Measurements from ENCODE around the gene SPACA7. TPM values are rescaled to one million over a fixed set of nuclear protein-coding genes. Genes with fewer than 3 reads are reported as not detected.
"Not testable (repeated sequence)": the region's sequence is repeated elsewhere in the genome, so short reads cannot be mapped to it uniquely, and the experiment has no call there.

The SPACA7 gene
- total RNA-seq, 2 donors from 2014 or later = not detected

DNA sequence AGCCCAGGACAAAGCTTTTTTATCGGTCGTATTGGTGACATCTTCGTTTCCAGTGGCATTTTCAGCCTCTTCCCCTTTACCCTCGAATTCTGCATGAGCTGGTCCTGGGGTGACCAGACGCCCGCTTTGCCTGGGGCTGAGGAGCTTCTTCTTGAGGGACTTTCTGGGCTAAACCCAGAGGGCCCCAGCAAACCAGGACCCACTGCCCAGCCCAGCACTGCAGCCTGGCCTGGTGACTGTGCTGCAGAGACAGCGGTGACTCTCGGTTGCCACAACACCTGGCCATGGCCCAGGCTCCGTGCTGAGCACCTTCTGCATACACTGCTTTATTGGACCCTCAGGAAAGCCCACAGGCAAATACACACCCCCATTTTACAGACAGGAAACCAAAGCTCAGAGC, 21.0 kb downstream of the SPACA7 start:
- DNase-seq (no peak), ATAC-seq (no peak)
- WGBS, 2 donors = 73% methylated on average over 9 of the region's 9 CpGs
- H3K4me1 ChIP-seq = no peaks in the 10 kb centered on the region
- intact Hi-C loops (cut with DNase I) = loop anchor here (10.0 kb wide), 1 partner anchor 1442 kb away; no protein-coding TSS in a partner anchor
- H3K36me3 ChIP-seq (replicated peaks in 1 of 2; ENCODE audit: insufficient read depth in 1 of 2, low read depth in 2 of 2) = no peaks in the 10 kb centered on the region
- TF ChIP-seq POLR2A (IDR thresholded peaks at IDR 0.05) = no peak
- TF ChIP-seq, protein P1, sequence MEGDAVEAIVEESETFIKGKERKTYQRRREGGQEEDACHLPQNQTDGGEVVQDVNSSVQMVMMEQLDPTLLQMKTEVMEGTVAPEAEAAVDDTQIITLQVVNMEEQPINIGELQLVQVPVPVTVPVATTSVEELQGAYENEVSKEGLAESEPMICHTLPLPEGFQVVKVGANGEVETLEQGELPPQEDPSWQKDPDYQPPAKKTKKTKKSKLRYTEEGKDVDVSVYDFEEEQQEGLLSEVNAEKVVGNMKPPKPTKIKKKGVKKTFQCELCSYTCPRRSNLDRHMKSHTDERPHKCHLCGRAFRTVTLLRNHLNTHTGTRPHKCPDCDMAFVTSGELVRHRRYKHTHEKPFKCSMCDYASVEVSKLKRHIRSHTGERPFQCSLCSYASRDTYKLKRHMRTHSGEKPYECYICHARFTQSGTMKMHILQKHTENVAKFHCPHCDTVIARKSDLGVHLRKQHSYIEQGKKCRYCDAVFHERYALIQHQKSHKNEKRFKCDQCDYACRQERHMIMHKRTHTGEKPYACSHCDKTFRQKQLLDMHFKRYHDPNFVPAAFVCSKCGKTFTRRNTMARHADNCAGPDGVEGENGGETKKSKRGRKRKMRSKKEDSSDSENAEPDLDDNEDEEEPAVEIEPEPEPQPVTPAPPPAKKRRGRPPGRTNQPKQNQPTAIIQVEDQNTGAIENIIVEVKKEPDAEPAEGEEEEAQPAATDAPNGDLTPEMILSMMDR (IDR thresholded peaks at IDR 0.05) = no peak
- H3K4me3 ChIP-seq = no peak overlapping the region
- no peak overlapping the region for H3K27ac ChIP-seq
- no peaks in the 10 kb centered on the region for H3K27me3 ChIP-seq
- H3K9me3 ChIP-seq = no peaks in the 10 kb centered on the region

DNA sequence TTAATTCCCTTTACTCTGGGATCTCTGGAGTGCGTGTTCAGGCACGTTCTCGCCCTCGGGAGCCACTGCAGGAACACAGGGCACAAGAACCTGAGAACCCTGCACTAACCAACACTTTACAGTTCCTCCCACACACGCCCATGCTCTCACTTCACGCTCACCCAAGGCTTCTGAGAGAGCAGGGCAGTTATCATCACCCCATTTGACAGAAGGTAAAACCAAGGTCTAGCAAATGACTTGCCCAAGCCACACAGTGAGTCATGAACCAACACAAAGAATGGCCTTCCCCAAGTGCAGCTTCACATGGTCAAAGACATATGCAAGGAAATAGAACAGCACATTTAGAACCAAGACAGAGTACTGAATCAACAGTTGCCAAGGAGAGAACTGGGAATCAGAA, 22.2 kb downstream of the SPACA7 start:
- H3K36me3 ChIP-seq (replicated peaks in 1 of 2; ENCODE audit: insufficient read depth in 1 of 2, low read depth in 2 of 2) = not testable (repeated sequence)
- intact Hi-C loops (cut with DNase I) = loop anchor here (10.0 kb wide), 1 partner anchor 1444 kb away; no protein-coding TSS in a partner anchor

DNA sequence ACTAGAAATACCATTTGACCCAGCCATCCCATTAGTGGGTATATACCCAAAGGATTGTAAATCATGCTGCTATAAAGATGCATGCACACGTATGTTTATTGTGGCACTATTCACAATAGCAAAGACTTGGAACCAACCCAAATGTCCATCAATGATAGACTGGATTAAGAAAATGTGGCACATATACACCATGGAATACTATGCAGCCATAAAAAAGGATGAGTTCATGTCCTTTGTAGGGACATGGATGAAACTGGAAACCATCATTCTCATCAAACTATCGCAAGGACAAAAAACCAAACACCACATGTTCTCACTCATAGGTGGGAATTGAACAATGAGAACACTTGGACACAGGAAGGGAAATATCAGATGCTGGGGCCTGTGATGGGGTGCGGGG, 33.7 kb downstream of the SPACA7 start:
- 75% methylated on average over 3 of the region's 3 CpGs for WGBS, 2 donors
- DNase-seq; ATAC-seq; H3K27ac ChIP-seq; H3K9me3 ChIP-seq; H3K36me3 ChIP-seq (replicated peaks in 1 of 2; ENCODE audit: insufficient read depth in 1 of 2, low read depth in 2 of 2); H3K4me1 ChIP-seq; intact Hi-C loops (cut with DNase I); H3K27me3 ChIP-seq; H3K4me3 ChIP-seq: not testable (repeated sequence)

More for the DNA sequence above, 22.2 kb downstream of the SPACA7 start:
- H3K4me3 ChIP-seq, DNase-seq, H3K9me3 ChIP-seq, H3K27me3 ChIP-seq, ATAC-seq, H3K4me1 ChIP-seq, H3K27ac ChIP-seq: not testable (repeated sequence)
- WGBS, 2 donors = 70% methylated on average over 6 of the region's 6 CpGs; no CpG with 5 or more reads in 1 of the 2 donors

DNA sequence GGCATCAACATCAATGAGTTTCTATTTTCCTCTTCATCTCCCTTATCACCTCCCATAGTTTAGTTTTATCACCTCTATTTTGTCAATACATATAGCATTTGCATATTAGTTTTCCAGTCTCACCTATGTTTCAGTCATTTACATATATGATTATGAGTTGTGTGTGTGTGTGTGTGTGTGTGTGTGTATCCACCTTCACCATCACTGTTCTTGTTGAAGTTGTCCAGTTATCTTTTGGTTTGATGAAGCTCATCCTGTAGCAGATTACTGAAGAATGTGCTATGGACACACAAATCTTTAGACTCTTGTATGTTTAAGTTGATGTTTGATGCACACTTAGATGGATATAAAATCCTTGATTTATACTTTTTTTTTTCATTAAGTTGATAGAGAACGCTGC, 40.5 kb downstream of the SPACA7 start:
- DNase-seq = no peak
- no peaks in the 10 kb centered on the region for H3K36me3 ChIP-seq (replicated peaks in 1 of 2; ENCODE audit: insufficient read depth in 1 of 2, low read depth in 2 of 2)
- no peaks in the 10 kb centered on the region for H3K27me3 ChIP-seq
- H3K4me1 ChIP-seq = no peaks in the 10 kb centered on the region
- WGBS, 2 donors = 54 to 62% methylated on average over 1 of the region's 1 CpG
- TF ChIP-seq POLR2A (IDR thresholded peaks at IDR 0.05) = no peak
- TF ChIP-seq, protein P1 (IDR thresholded peaks at IDR 0.05) = no peak
- intact Hi-C loops (cut with DNase I) = no loop called here
- H3K27ac ChIP-seq = no peak overlapping the region
- ATAC-seq = no peak
- no peak overlapping the region for H3K4me3 ChIP-seq
- peaks cover 0 to 31% (median 0%) of the 10 kb centered on the region in 3 donors for H3K9me3 ChIP-seq

DNA sequence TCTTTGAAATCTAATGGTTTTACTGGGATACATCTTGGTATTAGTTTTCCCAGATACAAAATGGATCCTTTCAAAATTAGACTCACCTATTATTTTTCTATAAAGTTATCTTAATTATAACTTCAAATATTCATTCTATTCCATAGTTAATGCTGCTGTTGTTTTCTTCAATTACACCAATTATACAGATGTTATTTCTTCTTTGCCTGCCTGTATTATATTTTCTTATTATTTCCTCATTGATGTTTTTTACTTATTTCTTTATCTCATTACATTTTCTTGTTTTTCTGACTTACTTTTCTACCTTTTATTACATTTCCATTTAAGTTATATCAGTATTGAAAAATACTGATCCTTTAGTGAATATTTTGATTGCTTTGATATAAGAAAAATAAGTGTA, 40.9 kb downstream of the SPACA7 start:
- TF ChIP-seq, protein P1 (IDR thresholded peaks at IDR 0.05) = no peak
- no peak for TF ChIP-seq POLR2A (IDR thresholded peaks at IDR 0.05)
- no peaks in the 10 kb centered on the region for H3K4me1 ChIP-seq
- ATAC-seq (no peak), DNase-seq (no peak)
- no peaks in the 10 kb centered on the region for H3K27me3 ChIP-seq
- no peak overlapping the region for H3K27ac ChIP-seq
- no peak overlapping the region for H3K4me3 ChIP-seq
- H3K36me3 ChIP-seq (replicated peaks in 1 of 2; ENCODE audit: insufficient read depth in 1 of 2, low read depth in 2 of 2) = no peaks in the 10 kb centered on the region
- peaks cover 0 to 31% (median 0%) of the 10 kb centered on the region in 3 donors for H3K9me3 ChIP-seq
- intact Hi-C loops (cut with DNase I) = no loop called here

DNA sequence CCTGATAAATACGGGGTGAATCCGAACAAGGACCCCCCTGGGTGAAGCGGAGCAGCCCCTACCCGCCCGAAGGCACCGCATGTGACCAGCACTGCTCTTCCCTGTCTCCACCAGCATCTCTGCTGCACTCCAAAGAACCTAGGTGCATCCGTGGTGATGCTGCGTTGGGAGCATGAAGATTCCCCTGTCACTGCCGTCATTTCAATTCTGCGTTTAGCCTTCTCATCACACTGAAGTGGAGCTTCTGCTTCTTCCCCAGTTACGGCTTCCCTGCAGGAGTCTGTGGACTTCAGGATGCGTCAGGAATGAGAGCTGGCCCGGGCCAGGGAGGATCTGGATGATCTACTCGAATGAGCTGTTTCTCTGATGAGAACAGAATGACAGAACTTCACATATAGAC, 47.9 kb downstream of the SPACA7 start:
- Histone ChIP-seq H3K4me1 (no peaks in the 10 kb centered on the region), H3K27me3 (no peaks in the 10 kb centered on the region), H3K9me3 (peaks cover 0 to 7% (median 0%) of the 10 kb centered on the region in 3 donors), H3K36me3 (replicated peaks in 1 of 2; ENCODE audit: insufficient read depth in 1 of 2, low read depth in 2 of 2) (no peaks in the 10 kb centered on the region), H3K4me3 (no peak overlapping the region), H3K27ac (no peak overlapping the region)
- DNase-seq = no peak
- no peak for ATAC-seq
- TF ChIP-seq, protein P1 (IDR thresholded peaks at IDR 0.05) = no peak
- intact Hi-C loops (cut with DNase I) = no loop called here
- WGBS, 2 donors = 63 to 69% methylated on average over 14 of the region's 14 CpGs

All from body of pancreas (tissue), 4 donors.